GM23338 (cell line): ENCODE data around the gene ATP8A2.

ENCODE experiments used
- CTCF ChIP-seq, 2 experiments: fragments of 200-600 bp in 1 of 2; sonication (generic) in 1 of 2; conservative IDR thresholded peaks; 2 replicates each; pipeline versions ENCODE4 v1.5.1 to v1.6.1; 2016 to 2017; ENCODE audit warnings: antibody characterized with exemption in 2 of 2, low read depth in 2 of 2, mild to moderate bottlenecking in 2 of 2, moderate library complexity in 1 of 2
- EZH2 ChIP-seq: fragments of 200-600 bp; sonication (generic); IDR thresholded peaks from one replicate; pipeline ENCODE4 v1.8.0; 2017; ENCODE audit warnings: antibody characterized with exemption, mild to moderate bottlenecking, low read depth; ENCODE audit not compliant: unreplicated experiment
- EZH2phosphoT487 ChIP-seq: fragments of 200-600 bp; sonication (generic); IDR thresholded peaks from one replicate; pipeline ENCODE4 v1.8.1; 2018; ENCODE audit warnings: antibody characterized with exemption; ENCODE audit not compliant: unreplicated experiment
- POLR2AphosphoS5 ChIP-seq: IDR thresholded peaks from 2 replicates; pipeline ENCODE4 v1.6.1; 2016; ENCODE audit warnings: antibody characterized with exemption, low read depth
- REST ChIP-seq: IDR thresholded peaks from one replicate; pipeline ENCODE4 v1.6.1; 2018; ENCODE audit warnings: antibody characterized with exemption; ENCODE audit not compliant: unreplicated experiment
- ZNF114 ChIP-seq: fragments of 250-450 bp; sonication (Bioruptor Pico); IDR thresholded peaks from 2 replicates; pipeline ENCODE4 v1.5.0; 2020; ENCODE audit warnings: mild to moderate bottlenecking, moderate library complexity

- TF ChIP-seq CTCF (conservative IDR thresholded peaks at IDR 0.05; ENCODE audit: low read depth in 2 of 2) = no peak
- TF ChIP-seq REST = no peak
- TF ChIP-seq POLR2AphosphoS5 = no peak
- no peak for TF ChIP-seq EZH2
- TF ChIP-seq ZNF114 (CRISPR knock-in tag) = no peak
- no peak for TF ChIP-seq EZH2phosphoT487
Measured at GRCh38 chr13:25744178-25744577, 372.4 kb downstream of the ATP8A2 start.
